Psoas muscle (tissue), 8 donors: Measurements from ENCODE around the gene CARD11. TPM values are rescaled to one million over a fixed set of nuclear protein-coding genes. Genes with fewer than 3 reads are reported as not detected.

Experiments
- ATAC-seq, 4 donors: fragments of 200-7000 bp; cut with Tn5 transposase; one replicate each; pipeline ENCODE4 v1.9.1; 2020; ENCODE audit warnings: moderate library complexity in 3 of 4, mild to moderate bottlenecking in 2 of 4
- DNase-seq, 2 donors: peaks; one replicate each; pipeline ENCODE4 v3.0.0-alpha.2; 2020
- H3K27ac ChIP-seq: fragments of 200-600 bp; one replicate; pipeline ENCODE4 v1.8.0; 2022
- H3K27me3 ChIP-seq, 3 donors: fragments of 200-600 bp in 1 of 3; one replicate each; pipeline versions ENCODE4 v1.6.1 to v1.8.0; 2013 to 2022; ENCODE audit warnings: low read length in 2 of 3, mild to moderate bottlenecking in 2 of 3, moderate library complexity in 1 of 3; ENCODE audit not compliant: insufficient read depth in 3 of 3
- H3K36me3 ChIP-seq, 2 donors: fragments of 200-600 bp in 1 of 2; one replicate each; pipeline versions ENCODE4 v1.6.1 to v1.8.0; 2013 to 2022; ENCODE audit warnings: low read depth in 1 of 2, mild to moderate bottlenecking in 1 of 2, moderate library complexity in 1 of 2; ENCODE audit not compliant: insufficient read depth in 1 of 2
- H3K4me1 ChIP-seq: fragments of 200-600 bp; one replicate; pipeline ENCODE4 v1.8.0; 2022
- H3K4me3 ChIP-seq: fragments of 200-600 bp; one replicate; pipeline ENCODE4 v1.8.0; 2022; ENCODE audit warnings: mild to moderate bottlenecking
- H3K9me3 ChIP-seq: fragments of 200-600 bp; one replicate; pipeline ENCODE4 v1.8.0; 2022
- CTCF ChIP-seq: fragments of 200-600 bp; IDR thresholded peaks from one replicate; pipeline ENCODE4 v1.8.0; 2022; ENCODE audit warnings: antibody characterized with exemption
- WGBS, 3 donors: extraction: QIAGEN DNeasy Blood & Tissue Kit; methylation state at CpG; one replicate each; pipeline versions ENCODE4 v1.1.6 to v1.1.7; 2013; 5-methylcytosine and 5-hydroxymethylcytosine counted together
- intact Hi-C, 2 donors: fragments of 100-400 bp; cut with DNase I; formaldehyde crosslinking; loops; one replicate each; pipeline versions ENCODE4 v1.11.0 to v1.14.2; 2022
- polyA plus RNA-seq, 3 donors: library from polyadenylated mRNA; stranded (reverse); fragments of 200-250 nt; gene quantifications; one replicate each; pipeline ENCODE4 v1.2.3, GENCODE V29; 2013
- total RNA-seq, 4 donors: library from RNA; stranded (reverse); fragmentation: NEBNext Ultra II Directional in 2 of 4; extraction: Animal tissue kit (Norgen Biotek cat#: 25700) in 2 of 4; gene quantifications; one replicate each; pipeline versions ENCODE4 v1.2.1 to v1.2.4, GENCODE V29; 2021 to 2023
- donor health status: healthy with polysubstance abuse.
- donor health status: DM: no; HTN: no; CAD: no; lungs with moderate emphysema.
- donor health status: Bipolar disorder and iron deficiency.
- donor health status: healthy.
- donor health status: DM: yes; HTN: yes; CAD: no.
- donor health status: DM: no; HTN: no; CAD: no.
- donor health status: DM: no; HTN: no; CAD: no.
- donor health status: DM: yes; HTN: yes; CAD: no.

CARD11 gene
- total and polyA plus RNA-seq, 7 donors = 0.08 to 0.84 (median 0.39) TPM

GRCh38 chr7:3000566-3000965, 43.1 kb downstream of the CARD11 start:
- no peak for TF ChIP-seq CTCF
- ATAC-seq (no peak), DNase-seq (no peak)
- Histone ChIP-seq H3K4me1 (no peaks in the 10 kb centered on the region), H3K4me3 (no peak overlapping the region), H3K9me3 (no peaks in the 10 kb centered on the region), H3K36me3 (no peaks in the 10 kb centered on the region), H3K27me3 (no peaks in the 10 kb centered on the region), H3K27ac (no peak overlapping the region)
- 62 to 69% (median 62%) methylated on average over 8 of the region's 8 CpGs for WGBS, 3 donors
- intact Hi-C loops = no loop called here

GRCh38 chr7:2999078-2999500, 44.6 kb downstream of the CARD11 start:
- H3K4me1 ChIP-seq = no peaks in the 10 kb centered on the region
- H3K36me3 ChIP-seq = no peaks in the 10 kb centered on the region
- ATAC-seq = no peak
- no peak overlapping the region for H3K4me3 ChIP-seq
- no peak for DNase-seq
- no peak overlapping the region for H3K27ac ChIP-seq
- intact Hi-C loops = no loop called here
- no peaks in the 10 kb centered on the region for H3K9me3 ChIP-seq
- no peaks in the 10 kb centered on the region for H3K27me3 ChIP-seq
- TF ChIP-seq CTCF = no peak
- 85 to 91% (median 86%) methylated on average over 8 of the region's 8 CpGs for WGBS, 3 donors

- H3K4me1 ChIP-seq = no peaks in the 10 kb centered on the region
- intact Hi-C loops = no loop called here
- DNase-seq (no peak), ATAC-seq (no peak)
- no peaks in the 10 kb centered on the region for H3K36me3 ChIP-seq
- TF ChIP-seq CTCF = no peak
- H3K9me3 ChIP-seq = no peaks in the 10 kb centered on the region
- H3K27me3 ChIP-seq = peaks cover 0 to 3% (median 0%) of the 10 kb centered on the region in 3 donors
- 53 to 67% (median 61%) methylated on average over 10 of the region's 10 CpGs for WGBS, 3 donors
- H3K27ac ChIP-seq = no peak overlapping the region
- H3K4me3 ChIP-seq = no peak overlapping the region
Observed at GRCh38 chr7:2997014-2997413, 46.7 kb downstream of the CARD11 start.

GRCh38 chr7:2996141-2996540, 47.5 kb downstream of the CARD11 start:
- intact Hi-C loops = no loop called here
- H3K4me1 ChIP-seq = no peaks in the 10 kb centered on the region
- H3K27ac ChIP-seq = no peak overlapping the region
- peaks cover 0 to 3% (median 0%) of the 10 kb centered on the region in 3 donors for H3K27me3 ChIP-seq
- no peak for ATAC-seq
- H3K4me3 ChIP-seq = no peak overlapping the region
- no peak for TF ChIP-seq CTCF
- 66 to 70% (median 66%) methylated on average over 4 of the region's 4 CpGs for WGBS, 3 donors
- no peak for DNase-seq
- H3K9me3 ChIP-seq = no peaks in the 10 kb centered on the region
- H3K36me3 ChIP-seq = no peaks in the 10 kb centered on the region

GRCh38 chr7:2993868-2994267, 49.8 kb downstream of the CARD11 start:
- ATAC-seq = no peak
- H3K27me3 ChIP-seq = peaks cover 0 to 3% (median 0%) of the 10 kb centered on the region in 3 donors
- H3K27ac ChIP-seq = no peak overlapping the region
- H3K9me3 ChIP-seq = peaks cover 7% of the 10 kb centered on the region
- 78 to 87% (median 81%) methylated on average over 14 of the region's 14 CpGs for WGBS, 3 donors
- no peak for DNase-seq
- H3K4me3 ChIP-seq = no peak overlapping the region
- TF ChIP-seq CTCF = no peak
- intact Hi-C loops = no loop called here
- H3K36me3 ChIP-seq = no peaks in the 10 kb centered on the region
- H3K4me1 ChIP-seq = no peaks in the 10 kb centered on the region
